Renal pelvis (tissue), 4 donors: ENCODE measurements around the gene ZHX3. TPM values are rescaled to one million over a fixed set of nuclear protein-coding genes. Genes with fewer than 3 reads are reported as not detected.
"Not testable (repeated sequence)": the region's sequence is repeated elsewhere in the genome, so short reads cannot be mapped to it uniquely, and the experiment has no call there.

Experiments
- DNase-seq: peaks from one replicate; pipeline ENCODE4 v3.0.0-alpha.2; 2013
- polyA plus RNA-seq, 3 donors: library from polyadenylated mRNA; unstranded; fragments of 120-200 nt; gene quantifications; one replicate each; pipeline ENCODE4 v1.2.1, GENCODE V29; 2013; ENCODE audit not compliant: insufficient read length in 3 of 3

ZHX3 gene
- polyA plus RNA-seq, 3 donors, result 21.3 to 26.9 (median 25.5) TPM

DNA sequence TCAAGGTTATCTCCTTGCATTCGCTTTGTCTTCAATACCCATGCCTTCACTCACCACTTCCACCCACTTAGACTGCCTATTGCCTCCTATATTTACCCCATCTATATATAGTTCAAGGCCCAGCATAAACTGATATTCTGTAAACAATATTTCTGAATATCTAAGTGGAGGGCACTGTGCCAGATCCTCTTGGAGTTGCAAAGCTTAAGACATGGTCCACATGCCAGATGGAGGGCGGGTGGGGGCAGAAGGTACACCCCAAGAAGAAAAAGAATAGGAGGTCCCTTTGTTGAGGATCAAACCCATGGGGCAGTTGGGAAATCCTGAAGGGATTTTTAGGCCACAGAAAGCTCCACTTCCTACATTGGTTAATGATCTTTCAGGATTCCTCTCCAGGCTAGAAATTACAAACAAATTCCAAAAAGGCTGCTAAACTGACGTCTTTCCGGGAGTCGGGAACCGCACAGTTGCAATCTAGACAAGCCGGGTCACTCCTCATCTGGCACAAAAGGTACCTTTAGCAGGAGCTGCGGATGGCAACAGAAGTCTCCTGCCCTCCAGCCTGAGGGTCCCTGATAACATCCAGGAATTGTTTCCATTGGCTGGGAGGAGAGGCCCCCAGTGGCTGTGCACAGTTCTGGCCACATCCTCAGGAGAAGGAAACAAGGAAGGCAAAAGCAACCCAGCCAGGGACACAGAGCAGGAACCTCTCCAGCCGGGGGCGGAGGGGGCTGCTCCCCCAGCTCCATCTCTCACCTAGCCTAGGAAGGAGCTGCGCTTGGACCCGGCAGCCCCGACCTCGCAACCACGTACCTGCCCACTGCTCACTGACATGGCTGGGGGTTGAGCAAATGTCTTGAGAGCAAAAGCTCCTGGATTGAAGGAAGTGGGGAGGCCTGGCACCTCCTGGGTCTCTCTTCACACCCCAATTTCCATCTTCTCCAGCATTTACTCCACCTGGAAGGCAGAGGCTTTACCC is 17.2 kb upstream of the ZHX3 start:
- no peak for DNase-seq

DNA sequence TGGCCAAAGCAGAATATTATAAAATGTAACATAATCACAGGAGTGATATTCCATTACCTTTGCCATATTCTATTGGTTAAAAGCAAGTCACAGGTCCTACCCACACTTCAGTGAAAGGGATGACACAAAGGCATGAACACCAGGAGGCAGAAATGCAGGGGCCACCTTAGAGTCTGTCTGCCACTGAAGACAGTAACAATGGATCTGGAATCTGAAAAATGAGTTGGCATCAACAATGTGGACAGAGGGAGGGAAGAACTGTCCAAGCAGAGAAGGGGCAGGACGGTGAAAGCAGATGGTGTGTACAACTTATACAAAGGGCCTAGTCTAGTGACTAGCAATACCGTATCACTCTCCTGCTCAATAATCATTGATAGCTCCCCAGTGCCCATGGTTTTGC is 16.5 kb upstream of the ZHX3 start:
- DNase-seq, result no peak

DNA sequence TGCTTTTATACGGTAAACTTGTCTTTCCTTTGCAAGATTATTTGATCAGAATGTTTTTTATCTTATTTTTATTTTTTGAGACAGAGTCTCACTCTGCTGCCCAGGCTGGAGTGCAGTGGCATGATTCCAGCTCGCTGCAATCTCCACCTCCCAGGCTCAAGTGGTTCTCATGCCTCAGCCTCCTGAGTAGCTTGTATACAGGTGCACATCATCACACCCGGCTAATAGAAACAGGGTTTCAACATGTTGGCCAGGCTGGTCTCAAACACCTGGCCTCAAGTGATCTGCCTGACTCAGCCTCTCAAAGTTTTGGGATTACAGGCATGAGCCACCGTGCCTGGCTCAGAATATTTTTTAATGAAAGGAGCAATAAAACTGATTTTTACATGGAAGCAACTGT is 14.2 kb upstream of the ZHX3 start:
- no peak for DNase-seq

DNA sequence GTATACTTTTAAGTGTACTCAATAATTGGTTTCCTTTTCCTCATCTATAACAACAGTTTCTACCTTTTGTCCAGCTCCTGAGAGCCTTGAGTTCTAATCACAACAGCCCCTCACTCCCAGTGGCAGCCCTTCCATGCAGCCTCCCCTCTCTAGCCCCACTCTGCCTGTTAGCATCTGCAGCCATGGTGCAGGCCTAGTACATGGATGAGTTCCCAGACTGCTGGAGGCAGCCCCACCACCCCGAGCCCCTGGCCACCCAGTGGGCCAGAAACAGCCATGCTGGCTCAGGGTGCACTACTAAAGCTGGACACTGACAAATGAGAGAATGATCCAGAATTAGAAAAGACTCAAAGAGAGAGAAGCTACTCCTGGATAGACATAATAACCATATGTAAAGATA is 13.4 kb upstream of the ZHX3 start:
- no peak for DNase-seq

DNA sequence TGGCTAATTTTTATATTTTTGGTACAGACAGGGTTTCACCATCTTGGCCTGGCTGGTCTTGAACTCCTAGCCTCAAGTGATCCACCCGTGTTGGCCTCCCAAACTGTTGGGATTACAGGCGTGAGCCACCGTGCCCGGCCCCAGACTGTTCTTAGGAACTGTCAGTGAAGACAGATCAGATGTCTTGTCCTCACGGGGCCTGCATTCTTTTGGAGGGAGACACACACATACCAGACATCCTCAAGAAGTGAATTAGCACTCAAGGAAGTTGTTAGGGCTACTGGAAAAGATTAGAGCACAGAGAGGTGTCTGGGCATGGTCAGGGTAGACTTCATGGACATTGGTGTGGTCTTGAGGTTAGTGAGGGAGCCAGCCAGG is 12.8 kb upstream of the ZHX3 start:
- DNase-seq, result no peak

DNA sequence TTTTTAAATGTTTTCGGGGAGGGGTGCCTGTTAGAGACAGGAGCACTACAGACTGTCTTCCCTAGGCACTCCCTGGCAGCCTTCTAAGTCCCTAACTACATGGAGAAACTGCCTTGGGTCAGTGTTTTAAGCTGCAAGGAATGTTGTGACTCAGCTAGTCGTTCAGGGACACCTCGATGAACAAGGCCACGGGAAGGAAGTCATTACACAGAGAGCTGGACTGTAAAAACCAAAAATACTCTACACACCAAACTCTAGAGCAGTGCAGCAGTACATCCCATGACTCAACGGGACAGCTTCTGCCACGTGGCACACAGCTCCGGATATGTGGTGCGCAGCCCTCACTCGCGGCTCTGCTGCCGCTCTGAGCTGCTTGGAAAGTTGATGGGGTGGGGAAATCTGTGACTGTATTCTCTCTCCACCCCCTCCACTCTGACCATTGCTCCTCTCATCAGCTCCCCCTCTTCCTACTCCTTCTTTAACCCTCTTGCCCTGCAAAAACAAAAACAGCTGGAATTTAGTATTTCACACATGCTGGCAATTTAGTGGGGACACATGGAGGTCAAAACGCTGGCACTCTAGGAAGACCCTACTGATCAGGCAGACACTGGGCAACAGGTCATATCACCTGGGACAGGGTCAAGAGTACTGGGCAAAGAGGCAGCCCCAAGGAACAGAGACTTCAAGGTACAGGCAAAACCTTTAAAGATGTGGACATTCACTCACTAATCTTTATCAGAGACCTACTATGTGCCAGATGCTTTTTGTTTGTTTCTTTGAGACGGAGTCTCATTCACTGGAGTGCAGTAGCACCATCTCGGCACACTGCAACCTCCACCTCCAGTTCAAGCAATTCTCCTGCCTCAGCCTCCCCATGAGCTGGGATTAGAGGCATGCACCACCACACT is 12.2 kb upstream of the ZHX3 start:
- peak; percentile 40 for DNase-seq

DNA sequence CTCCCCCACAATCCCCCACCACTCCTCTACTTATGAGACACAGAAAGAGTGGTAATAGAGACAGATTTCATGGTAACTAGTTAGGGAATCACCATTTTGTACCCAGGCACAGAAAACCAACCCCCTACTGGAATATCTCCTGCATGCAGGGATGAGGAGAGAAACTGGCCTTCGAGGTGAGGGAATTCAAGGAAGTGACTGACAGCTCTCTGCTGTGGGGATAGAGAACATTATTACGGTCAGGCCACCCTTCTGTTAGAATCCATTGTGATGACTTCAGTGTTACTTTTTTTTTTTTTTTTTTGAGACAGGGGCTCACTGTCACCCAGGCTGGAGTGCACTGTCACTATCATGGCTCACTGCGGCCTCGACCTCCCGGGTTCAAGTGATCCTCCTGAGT is 9.6 kb upstream of the ZHX3 start:
- no peak for DNase-seq

DNA sequence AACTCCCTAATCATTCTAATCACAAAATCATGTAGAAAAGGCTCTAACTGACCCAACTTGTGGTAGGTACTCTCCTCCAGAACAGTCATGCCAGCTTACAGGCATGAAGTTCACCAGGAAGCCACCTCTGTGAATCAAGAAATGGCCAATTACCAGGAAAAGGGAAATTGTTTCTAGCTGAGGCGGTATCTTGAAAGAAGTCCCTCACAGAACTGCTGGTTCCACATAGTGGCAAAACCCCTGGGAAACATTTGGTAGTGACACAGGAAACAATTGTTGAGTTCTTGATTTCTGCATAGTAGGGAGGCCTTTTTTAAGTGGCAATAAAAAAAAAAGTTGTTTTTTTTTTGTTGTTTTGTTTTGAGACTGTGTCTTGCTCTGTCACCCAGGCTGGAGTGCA is 3.4 kb upstream of the ZHX3 start:
- DNase-seq, result no peak

DNA sequence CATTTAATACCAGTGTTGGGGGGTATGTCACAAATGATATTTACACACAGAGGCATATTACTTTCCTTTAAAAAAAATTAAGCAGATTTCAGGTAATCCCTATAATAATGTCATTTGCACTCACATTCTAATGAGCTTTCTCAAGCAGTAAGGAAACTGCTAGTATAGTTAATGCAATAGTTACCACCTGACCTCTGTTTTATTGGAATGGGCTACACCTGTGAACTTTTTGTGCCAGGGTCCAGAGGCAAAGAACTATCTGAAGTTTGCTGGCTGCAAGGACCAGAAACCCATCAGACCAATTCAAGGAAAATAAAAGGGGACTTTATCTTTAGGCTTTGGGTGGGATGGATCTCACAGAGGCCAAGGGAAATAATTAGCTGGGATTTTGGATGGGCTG is 2.9 kb upstream of the ZHX3 start:
- no peak for DNase-seq

DNA sequence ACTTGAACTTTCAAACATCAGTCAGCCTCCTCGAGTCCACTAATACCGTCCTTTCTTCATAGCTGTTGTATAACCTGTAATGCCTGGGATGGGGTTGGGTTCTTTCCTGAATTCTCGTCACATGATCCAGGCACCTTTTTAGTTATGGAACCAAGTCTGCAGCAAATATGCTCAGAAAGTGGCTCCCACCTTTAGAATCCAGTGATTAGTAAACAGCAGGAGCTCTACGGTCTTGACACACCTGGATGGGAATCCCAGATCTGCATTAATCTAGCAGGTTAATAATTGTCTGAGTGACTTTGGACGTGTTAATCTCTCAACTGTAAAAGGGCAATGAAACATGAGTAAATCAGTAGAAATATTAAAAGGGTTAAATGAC is 729 bp upstream of the ZHX3 start:
- DNase-seq, result no peak

DNA sequence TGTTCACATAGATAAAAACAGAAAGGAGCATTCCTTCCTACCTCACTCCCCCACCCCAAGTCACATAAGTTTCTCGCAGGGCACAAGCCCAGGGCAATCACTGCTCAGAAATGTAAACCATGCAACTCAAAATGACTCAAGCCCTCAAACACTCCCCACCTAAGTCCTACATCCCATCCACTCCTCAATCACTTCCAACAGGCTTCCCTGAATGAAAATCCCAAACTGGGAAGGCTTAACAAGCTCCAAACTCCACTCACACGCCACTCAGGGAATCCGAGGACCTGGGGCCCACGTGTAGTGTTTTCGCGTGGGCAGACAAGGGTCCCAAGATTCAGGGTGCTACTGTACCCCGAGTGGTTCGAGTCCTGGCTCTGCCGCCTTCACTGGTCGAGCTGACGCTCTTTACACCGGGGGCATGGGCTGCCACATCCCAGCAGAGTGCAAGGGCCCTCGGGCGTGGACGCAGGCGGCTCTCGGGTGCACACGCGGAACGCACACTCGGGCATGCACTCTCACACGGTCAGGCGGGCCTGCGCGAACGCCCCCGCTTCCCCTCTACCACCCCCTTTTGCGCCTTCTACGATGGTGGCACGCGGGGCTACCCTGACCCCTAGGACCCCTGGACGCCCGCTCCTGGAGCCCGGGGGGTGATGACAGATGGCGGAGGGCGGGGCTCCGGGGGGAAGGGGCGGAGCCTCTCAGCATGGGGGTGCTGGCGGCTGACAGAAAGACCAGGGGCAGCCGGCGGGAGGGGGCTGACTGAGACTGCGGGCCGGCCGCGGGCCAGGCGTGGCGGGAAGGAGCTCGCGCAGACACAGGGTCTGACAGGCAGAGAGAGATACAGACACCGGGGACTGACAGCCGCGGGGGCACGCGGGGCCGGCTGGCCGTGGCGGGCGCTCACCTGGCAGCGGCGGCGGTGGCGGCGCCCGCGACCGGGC is 657 bp downstream of the ZHX3 start:
- peak; percentile 54 for DNase-seq

DNA sequence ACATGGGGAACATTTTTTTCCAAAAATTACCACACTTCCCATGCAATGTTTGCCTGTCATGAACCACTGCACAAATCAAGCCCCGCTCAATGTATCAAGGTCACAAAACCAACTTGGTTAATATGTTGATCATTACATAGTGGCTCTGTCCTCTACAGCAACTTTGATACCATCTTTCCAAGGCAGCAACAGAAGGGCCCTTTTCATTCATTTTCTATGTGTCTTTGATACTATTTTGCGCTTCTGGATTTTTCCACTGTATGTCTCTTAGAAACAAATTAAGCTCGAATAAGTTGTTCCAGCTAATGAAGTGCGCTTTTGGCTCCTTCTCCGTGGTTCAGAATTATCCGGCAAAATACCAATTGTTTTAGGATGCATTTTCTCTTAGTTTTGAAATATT is 1.5 kb downstream of the ZHX3 start:
- no peak for DNase-seq

DNA sequence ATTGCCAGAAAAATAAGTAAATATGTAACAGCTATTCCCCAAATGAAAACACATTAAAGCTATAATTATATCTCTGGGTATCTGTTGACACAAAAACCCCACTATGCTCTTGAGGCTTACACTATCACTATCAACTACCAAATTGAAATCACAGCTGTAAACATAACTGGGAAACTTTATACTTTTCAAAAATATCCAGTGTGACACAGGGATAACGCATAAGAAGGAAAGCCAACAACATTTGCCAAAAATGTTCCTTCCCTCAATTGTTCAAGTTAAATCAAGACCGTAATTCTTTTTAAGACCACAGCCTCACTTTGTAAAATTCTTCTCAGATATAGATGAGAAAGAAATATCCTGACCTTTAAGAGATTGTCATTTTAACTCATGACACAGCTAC is 3.1 kb downstream of the ZHX3 start:
- no peak for DNase-seq

DNA sequence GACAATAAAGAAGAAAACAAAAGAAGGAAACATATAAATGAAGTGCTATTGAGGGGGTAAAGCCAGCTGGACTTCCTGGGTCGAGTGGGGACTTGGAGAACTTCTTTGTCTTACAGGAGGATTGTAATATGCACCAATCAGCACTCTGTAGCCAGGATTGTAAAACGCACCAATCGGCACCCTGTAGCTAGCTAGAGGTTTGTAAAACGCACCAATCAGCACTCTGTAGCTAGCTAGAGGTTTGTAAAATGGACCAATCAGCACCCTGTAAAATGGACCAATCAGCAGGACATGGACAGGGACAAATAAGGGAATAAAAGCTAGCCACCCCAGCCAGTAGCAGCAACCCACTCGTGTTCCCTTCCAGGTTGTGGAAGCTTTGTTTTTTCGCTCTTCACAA is 5.5 kb downstream of the ZHX3 start:
- DNase-seq, result not testable (repeated sequence)

DNA sequence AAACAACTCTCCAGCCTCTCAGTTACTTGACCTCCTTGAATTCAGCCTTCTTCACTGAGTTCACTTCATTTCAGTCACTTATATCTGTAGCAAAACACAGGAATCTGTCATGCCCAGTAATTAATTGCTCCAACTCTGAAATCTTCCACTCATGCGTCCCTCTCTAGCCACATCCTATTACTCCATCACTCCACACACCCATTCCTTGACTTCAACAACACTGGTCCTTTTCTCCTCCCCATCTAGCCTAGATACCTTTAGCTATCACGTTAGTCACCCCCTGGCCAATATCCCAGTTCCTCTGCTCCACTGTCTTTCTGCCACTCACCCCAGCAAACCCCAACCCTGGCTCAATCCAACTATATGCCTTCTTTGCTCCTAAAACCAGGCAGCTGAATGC is 7.7 kb downstream of the ZHX3 start:
- DNase-seq, result no peak

DNA sequence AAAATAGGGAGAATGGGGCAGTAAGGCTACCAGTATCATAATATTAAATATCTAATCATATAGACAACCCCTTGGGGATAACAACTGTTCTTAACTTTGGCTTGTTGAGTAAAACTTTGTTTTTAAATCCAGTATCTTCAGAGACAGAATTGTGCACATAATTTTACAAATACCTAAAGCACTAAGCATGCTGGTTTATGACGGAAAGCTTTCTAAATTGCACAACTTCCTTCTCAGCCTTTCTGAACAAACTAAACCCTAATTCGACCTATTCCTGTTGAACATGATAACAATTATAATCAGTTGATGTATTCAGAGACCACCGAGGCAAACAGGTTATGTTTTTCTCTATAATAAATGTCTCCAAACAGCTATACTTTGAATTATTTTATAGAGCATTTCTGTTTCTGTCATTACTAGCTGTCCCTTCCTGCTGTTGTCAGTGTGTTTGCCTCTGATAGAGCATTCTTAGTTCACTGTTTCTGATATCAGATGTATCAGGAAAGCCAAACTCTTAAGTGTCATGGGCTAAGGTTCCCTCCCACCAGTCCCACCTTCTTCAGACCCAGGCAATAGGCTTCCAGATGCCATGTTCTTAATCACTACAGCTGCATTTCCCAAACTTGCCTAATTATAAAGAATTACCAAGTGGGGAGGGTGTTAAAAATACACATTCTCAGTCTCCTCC is 8.7 kb downstream of the ZHX3 start:
- no peak for DNase-seq

DNA sequence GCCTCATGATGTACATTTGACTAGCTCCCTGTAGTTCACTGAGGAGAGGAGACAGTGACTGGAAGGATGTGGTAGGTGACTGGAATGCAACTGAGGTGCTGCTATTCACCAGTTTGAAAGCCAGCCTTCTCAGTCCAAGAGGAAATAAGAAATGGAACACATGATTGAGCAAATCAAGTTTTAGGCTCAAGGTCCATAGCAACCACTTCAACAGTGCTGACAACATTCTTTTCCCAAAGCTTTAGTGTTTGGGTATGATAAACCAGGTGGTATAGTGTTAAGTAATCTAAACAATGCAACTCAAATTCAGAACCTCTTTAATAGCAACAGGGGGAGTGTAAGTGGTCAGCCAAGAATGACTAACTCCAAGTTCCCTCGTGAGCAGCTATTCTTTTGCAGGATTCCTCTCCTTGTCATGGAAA is 9.2 kb downstream of the ZHX3 start:
- DNase-seq, result peak; percentile 40

DNA sequence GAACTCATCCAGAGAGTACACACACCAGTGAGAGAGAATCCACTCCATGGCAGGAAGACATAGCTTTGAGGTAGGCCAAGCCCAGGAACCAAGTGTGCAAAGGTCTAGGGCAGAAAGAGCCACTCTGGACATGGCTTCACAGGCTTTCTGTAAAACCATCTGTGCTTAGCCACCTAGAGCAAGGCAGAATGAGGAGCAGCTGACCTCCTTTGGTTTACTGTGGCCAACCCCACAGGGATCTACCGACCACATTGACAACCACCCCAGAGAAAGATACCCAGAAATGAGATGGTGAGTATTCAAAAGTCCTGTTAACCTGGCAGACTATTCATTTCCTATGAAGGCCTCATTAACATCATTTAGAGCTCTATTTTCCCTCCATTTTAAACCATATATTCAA is 10.5 kb downstream of the ZHX3 start:
- no peak for DNase-seq

DNA sequence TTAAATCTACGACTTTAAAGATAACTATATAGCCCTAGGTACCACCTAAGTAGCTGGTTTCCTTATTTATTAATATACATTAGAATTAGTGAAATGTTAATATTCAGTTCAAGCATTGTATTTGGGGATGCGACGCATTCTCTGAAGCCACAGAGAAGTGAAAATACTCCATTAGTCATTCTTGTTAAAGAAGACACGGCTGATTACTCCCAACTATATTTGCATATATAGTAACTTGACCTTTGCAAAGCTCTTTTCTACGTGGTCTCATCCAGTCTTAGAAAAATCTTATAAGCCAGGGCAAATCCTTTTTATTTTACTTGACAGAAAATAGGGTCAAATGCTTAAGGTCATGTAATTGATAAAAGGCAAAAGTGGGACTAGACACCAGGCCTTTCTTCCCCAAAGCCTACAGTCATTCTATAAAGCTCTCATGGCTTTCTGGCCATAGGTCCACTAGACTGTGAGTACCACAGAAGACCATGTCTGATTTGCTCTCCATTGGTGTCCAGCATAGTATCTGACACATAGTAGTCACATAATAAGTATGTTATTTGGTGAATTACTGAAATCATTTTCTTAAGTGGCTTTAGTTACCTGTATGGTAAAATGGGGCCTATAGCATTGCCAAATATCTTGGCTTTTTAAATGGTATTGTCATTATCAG is 11.3 kb downstream of the ZHX3 start:
- no peak for DNase-seq

DNA sequence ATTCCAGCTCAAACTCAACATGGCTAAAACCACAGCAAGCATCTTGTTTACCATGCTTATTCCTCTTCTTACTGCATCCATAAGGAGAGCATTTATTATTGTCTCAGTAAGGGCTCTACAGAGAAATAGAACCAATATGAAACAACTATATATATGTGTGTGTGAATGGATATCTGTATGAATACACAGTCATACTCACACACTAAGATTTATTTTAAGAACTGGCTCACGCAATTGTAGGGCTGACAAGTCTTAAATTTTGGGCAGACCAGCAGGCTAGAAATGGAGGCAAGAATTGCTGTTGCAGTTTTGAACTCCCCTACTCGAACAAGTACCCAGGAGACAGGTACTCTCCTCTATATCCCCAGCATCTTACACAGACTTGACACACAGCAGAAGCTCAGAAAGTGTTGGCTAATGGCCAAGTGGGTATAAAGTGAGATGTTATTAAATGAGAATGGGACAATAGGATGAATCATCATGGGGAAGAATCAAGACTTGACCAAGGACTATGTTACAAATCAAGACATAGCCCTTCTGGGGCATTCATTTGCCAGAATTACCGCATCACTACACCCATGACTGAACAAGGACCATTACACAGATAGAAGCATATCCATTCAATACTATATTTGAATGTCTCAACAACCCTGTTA is 13.0 kb downstream of the ZHX3 start:
- no peak for DNase-seq
